Heart right ventricle (tissue), 16 donors: Measurements from ENCODE around the gene LILRB4. TPM values are rescaled to one million over a fixed set of nuclear protein-coding genes. Genes with fewer than 3 reads are reported as not detected.

ENCODE experiments used
- ATAC-seq, 8 donors: fragments of 200-7000 bp; cut with Tn5 transposase; one replicate each; pipeline ENCODE4 v1.9.1; 2020; ENCODE audit warnings: mild to moderate bottlenecking in 8 of 8, moderate library complexity in 8 of 8, moderate number of reproducible peaks in 1 of 8
- DNase-seq, 2 donors: peaks; one replicate each; pipeline ENCODE4 v3.0.0-alpha.2; 2020
- H3K27ac ChIP-seq, 10 donors: fragments of 200-600 bp; sonication (generic) in 2 of 10; one replicate each; pipeline versions ENCODE4 v1.5.0 to v1.8.0; 2020 to 2022; ENCODE audit warnings: mild to moderate bottlenecking in 3 of 10
- H3K27me3 ChIP-seq, 7 donors: fragments of 200-600 bp; one replicate each; pipeline ENCODE4 v1.8.0; 2021 to 2022; ENCODE audit warnings: mild to moderate bottlenecking in 2 of 7
- H3K36me3 ChIP-seq, 9 donors: fragments of 200-600 bp; sonication (generic) in 1 of 9; one replicate each; pipeline versions ENCODE4 v1.5.0 to v1.8.0; 2020 to 2022; ENCODE audit warnings: mild to moderate bottlenecking in 2 of 9
- H3K4me1 ChIP-seq, 9 donors: fragments of 200-600 bp; sonication (generic) in 1 of 9; one replicate each; pipeline versions ENCODE4 v1.5.0 to v1.8.0; 2020 to 2022; ENCODE audit warnings: mild to moderate bottlenecking in 4 of 9
- H3K4me3 ChIP-seq, 10 donors: fragments of 200-600 bp; sonication (generic) in 2 of 10; one replicate each; pipeline versions ENCODE4 v1.5.0 to v1.8.0; 2020 to 2022; ENCODE audit warnings: mild to moderate bottlenecking in 7 of 10, moderate library complexity in 2 of 10
- H3K9me3 ChIP-seq, 11 donors: fragments of 200-600 bp in 10 of 11; sonication (generic) in 2 of 11; one replicate each; pipeline versions ENCODE4 v1.5.0 to v1.8.0; 2013 to 2022; ENCODE audit warnings: mild to moderate bottlenecking in 2 of 11, control low read depth in 1 of 11, moderate library complexity in 1 of 11
- CTCF ChIP-seq, 9 donors: fragments of 200-600 bp; sonication (generic) in 2 of 9; IDR thresholded peaks; one replicate each; pipeline versions ENCODE4 v1.5.0 to v1.8.0; 2021 to 2022; ENCODE audit warnings: antibody characterized with exemption in 9 of 9, mild to moderate bottlenecking in 5 of 9, moderate library complexity in 1 of 9
- WGBS, 2 donors: extraction: QIAGEN DNeasy Blood & Tissue Kit; methylation state at CpG; one replicate each; pipeline ENCODE4 v1.1.7; 2013; ENCODE audit warnings: inconsistent platforms in 1 of 2; 5-methylcytosine and 5-hydroxymethylcytosine counted together
- intact Hi-C, 10 donors: fragments of 100-400 bp; cut with DNase I; formaldehyde crosslinking; loops; one replicate each; pipeline versions ENCODE4 v1.11.1 to v1.14.2; 2022
- polyA plus RNA-seq, 2 donors: library from polyadenylated mRNA; stranded (reverse); fragments of 200-250 nt; gene quantifications; one replicate each; pipeline ENCODE4 v1.2.3, GENCODE V29; 2013
- total RNA-seq, 10 donors: library from RNA; stranded (reverse); fragmentation: NEBNext Ultra II Directional in 3 of 10; extraction: Animal tissue kit (Norgen Biotek cat#: 25700) in 3 of 10; gene quantifications; one replicate each; pipeline versions ENCODE4 v1.2.1 to v1.2.4, GENCODE V29; 2021 to 2023
- donor health status: Arrhythmogenic right ventricular cardiomyopathy.
- donor health status: ischemic (EF 13 %, LVEDD 7.1; RV severe dilation, severe dysfunction).
- donor health status: healthy with polysubstance abuse.
- donor health status: DM: no; HTN: yes; CAD: no.
- donor health status: DM: no; HTN: no; CAD: no.
- donor health status: ischemic (EF 25% LVEDD 6.9; RV normal size, moderate dysfunction).
- donor health status: ischemic (EF 25% LVEDD 5.7; RV mildly dilated, moderate dysfunction).
- donor health status: healthy.
- donor health status: DM: yes; HTN: yes; CAD: no.
- donor health status: Ischemic cardiomyopathy.
- donor health status: ischemic (EF 35%, LVEDD 5.7; RV mildly dilated, moderate dysfunction).
- donor health status: nonischemic (EF 11% LVEDD 7.7; RV severe dilation, severe dysfunction).
- donor health status: DM: yes; HTN: yes; CAD: no.
- donor health status: PGD.
- donor health status: ischemic (EF 29% LVEDD 5.4; RV normal size, mild dysfunction).
- donor health status: nonischemic (EF 23%, LVEDD 6.1; RV moderate dilation, normal function).

LILRB4 gene
- total and polyA plus RNA-seq, 12 donors = 0.99 to 22.4 (median 2.0) TPM

- no peak for TF ChIP-seq CTCF (IDR thresholded peaks at IDR 0.05)
- peak in 1 of 2 donors; percentile 33 for DNase-seq
- peaks cover 0 to 23% (median 4%) of the 10 kb centered on the region in 7 donors for H3K27me3 ChIP-seq
- H3K4me1 ChIP-seq = no peaks in the 10 kb centered on the region
- H3K36me3 ChIP-seq = no peaks in the 10 kb centered on the region
- H3K27ac ChIP-seq = peak overlapping the region in 1 of 10 donors; percentile 68
- intact Hi-C loops = no loop called here
- peak overlapping the region in 1 of 10 donors; percentile 26 for H3K4me3 ChIP-seq
- ATAC-seq = peak in 7 of 8 donors; percentile 64 to 92 (median 73)
- H3K9me3 ChIP-seq = no peaks in the 10 kb centered on the region
- 52 to 69% methylated on average over 4 to 5 of the region's 5 CpGs for WGBS, 2 donors
Observed at GRCh38 chr19:54644056-54644455, 18.7 kb upstream of the LILRB4 start.

- WGBS, 2 donors = 82 to 88% methylated on average over 19 of the region's 19 CpGs
- TF ChIP-seq CTCF (IDR thresholded peaks at IDR 0.05) = no peak
Observed at GRCh38 chr19:54646331-54646841, 16.4 kb upstream of the LILRB4 start.

GRCh38 chr19:54648129-54648528 lies 14.7 kb upstream of the LILRB4 start:
- no peak overlapping the region for H3K27ac ChIP-seq
- 49 to 55% methylated on average over 4 of the region's 4 CpGs for WGBS, 2 donors
- peaks cover 0 to 26% (median 13%) of the 10 kb centered on the region in 7 donors for H3K27me3 ChIP-seq
- H3K9me3 ChIP-seq = no peaks in the 10 kb centered on the region
- no peaks in the 10 kb centered on the region for H3K36me3 ChIP-seq
- ATAC-seq = no peak
- intact Hi-C loops = no loop called here
- H3K4me1 ChIP-seq = no peaks in the 10 kb centered on the region
- no peak for TF ChIP-seq CTCF (IDR thresholded peaks at IDR 0.05)
- H3K4me3 ChIP-seq = no peak overlapping the region
- no peak for DNase-seq

More at GRCh38 chr19:54646331-54646841, 16.4 kb upstream of the LILRB4 start:
- no peaks in the 10 kb centered on the region for H3K4me1 ChIP-seq
- H3K9me3 ChIP-seq = no peaks in the 10 kb centered on the region
- H3K27ac ChIP-seq = no peak overlapping the region
- H3K4me3 ChIP-seq = no peak overlapping the region
- H3K27me3 ChIP-seq = peaks cover 0 to 24% (median 5%) of the 10 kb centered on the region in 7 donors
- ATAC-seq = no peak
- no peaks in the 10 kb centered on the region for H3K36me3 ChIP-seq
- DNase-seq = no peak
- intact Hi-C loops = no loop called here

GRCh38 chr19:54650108-54650655 lies 12.6 kb upstream of the LILRB4 start:
- H3K9me3 ChIP-seq = no peaks in the 10 kb centered on the region
- ATAC-seq (no peak), DNase-seq (no peak)
- peaks cover 0 to 37% (median 13%) of the 10 kb centered on the region in 7 donors for H3K27me3 ChIP-seq
- TF ChIP-seq CTCF (IDR thresholded peaks at IDR 0.05) = no peak
- H3K36me3 ChIP-seq = no peaks in the 10 kb centered on the region
- 76 to 78% methylated on average over 5 to 6 of the region's 6 CpGs for WGBS, 2 donors
- intact Hi-C loops = no loop called here
- no peak overlapping the region for H3K4me3 ChIP-seq
- peaks cover 0 to 5% (median 0%) of the 10 kb centered on the region in 9 donors for H3K4me1 ChIP-seq
- no peak overlapping the region for H3K27ac ChIP-seq
